ENCODE data around the gene DNPEP.

DNPEP gene

DNA sequence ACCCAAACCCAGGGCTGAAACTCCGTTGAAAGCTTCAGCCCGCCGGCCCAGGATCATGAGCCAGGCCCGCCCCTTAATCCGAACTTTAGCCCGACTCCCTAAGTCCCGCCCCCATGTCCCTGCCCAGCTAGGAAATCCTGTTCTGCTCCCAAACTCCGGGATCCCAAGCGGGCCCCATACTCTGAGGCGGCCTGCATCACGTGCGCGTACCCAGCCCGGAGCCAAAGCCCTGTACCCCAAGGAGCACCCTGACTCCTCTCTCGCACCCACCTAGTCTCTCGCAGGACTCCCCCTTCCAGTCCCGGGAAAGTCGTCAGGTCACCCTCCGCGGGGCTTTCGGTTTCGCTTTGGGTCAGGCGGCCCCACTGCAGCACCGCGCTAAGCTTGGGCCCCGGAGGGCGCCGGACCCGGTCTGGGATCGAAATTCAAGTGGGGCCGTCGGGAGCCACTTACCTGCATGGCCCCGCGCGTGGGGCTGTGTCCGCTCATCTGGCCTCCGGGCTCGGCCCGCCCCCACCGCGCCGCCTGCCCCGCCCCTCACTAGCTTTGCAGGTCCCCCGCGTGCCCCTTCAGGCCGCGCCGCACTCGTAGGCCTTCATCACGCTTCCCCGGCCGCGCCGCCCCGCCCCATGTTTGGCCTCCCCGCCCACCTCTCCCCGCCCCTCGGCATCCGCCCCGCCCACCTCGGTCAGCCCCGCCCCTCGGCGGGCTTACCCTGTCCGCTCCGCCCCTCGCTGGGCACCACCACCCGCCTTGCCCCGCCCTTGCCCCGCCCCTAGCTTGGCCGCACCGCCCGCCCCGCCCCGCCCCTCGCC, at the start of gene DNPEP:
TSS of gene DNPEP (minus strand) at position 607 of the 815 bp plus-strand sequence. CDS start at position 489, 118 bp downstream.
- peak; percentile 94 for DNase-seq

DNA sequence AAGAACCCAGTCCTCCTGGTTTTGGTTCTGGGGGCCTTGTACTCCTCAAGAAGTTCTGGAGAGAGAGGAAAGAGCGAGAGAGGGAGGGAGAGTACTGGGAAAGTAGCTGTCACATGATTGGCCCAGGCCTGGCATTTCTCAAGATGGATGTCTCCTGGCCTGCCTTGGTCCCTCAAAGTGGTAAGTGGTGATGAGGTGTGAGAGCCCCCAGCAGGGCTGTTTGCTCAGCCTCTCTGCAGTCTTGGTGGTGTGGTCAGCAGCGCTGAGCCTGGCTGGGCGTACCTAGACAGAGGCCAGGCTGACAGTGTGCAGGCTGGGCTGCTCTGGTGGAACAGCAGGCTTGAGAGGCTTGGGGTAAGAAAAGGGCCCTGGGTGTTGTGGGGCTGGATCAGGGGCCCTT, 49.4 kb upstream of the DNPEP start:
- DNase-seq: no peak

DNA sequence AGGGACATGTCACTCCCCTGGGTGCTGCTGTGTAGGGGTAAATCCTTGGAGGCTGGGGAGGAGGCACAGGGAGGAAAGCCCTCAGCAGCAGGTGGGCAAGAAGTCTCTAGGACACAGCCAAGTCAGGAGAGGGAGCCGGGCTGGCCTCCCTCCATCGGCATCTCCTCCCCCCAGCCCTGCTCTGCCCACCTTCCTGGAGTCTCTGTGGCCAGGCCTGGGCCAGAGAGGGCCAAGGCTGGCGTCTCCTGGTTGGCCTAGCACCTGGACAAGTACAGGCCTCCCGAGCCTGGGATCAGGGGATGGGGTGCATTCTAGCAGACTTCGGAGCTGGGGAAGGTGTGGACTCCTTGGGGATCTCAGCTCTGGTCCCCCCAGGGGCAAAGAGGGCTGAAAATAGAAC, 48.8 kb upstream of the DNPEP start:
- DNase-seq: no peak

DNA sequence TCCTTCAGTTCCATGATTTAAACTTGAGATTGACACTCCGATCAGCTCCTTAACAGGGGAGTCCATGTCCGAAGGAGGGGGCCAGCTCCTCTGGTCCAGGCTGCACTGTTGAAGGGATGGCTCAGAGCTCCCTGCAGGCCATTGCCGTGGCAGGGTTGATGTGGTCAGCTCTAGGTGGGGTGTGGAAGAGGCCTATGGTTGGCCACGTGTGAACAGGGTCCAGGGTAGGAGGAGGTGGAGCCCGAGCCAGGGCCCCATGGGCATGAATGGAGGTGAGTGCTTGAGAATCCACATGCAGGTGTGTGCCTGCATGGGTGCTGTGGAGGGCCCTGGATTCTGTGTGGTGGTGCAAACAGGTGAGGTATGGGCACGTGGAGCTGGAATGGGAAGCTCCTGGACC, 48.0 kb upstream of the DNPEP start:
- DNase-seq: no peak

DNA sequence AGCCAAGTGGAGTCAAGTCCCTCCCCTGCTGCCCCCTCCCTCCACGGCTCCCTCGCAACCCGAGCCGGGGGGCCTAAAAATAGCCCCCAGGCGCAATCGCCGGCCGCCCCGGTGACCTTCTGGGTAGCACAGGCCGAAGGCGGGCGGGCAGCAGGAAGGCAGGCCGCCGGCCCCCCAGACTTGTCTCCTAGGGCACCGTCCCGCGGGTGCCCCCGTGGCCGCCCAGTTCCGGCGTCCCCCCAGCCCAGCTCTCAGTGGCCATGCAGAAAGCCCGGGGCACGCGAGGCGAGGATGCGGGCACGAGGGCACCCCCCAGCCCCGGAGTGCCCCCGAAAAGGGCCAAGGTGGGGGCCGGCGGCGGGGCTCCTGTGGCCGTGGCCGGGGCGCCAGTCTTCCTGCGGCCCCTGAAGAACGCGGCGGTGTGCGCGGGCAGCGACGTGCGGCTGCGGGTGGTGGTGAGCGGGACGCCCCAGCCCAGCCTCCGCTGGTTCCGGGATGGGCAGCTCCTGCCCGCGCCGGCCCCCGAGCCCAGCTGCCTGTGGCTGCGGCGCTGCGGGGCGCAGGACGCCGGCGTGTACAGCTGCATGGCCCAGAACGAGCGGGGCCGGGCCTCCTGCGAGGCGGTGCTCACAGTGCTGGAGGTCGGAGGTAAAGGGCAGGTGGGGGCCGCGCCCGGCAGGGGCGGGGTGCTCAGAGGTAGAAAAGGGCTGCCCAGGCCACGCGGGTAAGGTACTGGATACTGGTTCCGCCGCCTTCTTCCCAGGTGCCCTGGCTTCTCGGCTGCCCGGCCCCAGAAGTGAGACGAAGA, 47.2 kb upstream of the DNPEP start, which contains the start of gene SPEG:
TSS of gene SPEG (plus strand) at position 126 of the 808 bp plus-strand sequence. CDS start at position 261, 135 bp downstream.
- DNase-seq: no peak

DNA sequence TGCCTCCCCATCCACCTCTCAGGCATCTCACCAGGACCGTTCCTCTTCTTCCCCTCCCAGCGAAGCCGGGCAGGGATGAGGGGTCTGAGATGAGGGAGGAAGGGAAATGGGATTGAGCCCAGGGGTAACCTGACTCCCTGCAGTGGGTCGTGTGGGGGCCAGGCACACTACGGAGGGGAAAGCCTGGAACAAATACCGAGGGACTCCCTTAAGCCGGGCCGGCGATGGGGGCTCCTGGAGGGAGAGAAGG, 46.7 kb upstream of the DNPEP start:
- DNase-seq: no peak

DNA sequence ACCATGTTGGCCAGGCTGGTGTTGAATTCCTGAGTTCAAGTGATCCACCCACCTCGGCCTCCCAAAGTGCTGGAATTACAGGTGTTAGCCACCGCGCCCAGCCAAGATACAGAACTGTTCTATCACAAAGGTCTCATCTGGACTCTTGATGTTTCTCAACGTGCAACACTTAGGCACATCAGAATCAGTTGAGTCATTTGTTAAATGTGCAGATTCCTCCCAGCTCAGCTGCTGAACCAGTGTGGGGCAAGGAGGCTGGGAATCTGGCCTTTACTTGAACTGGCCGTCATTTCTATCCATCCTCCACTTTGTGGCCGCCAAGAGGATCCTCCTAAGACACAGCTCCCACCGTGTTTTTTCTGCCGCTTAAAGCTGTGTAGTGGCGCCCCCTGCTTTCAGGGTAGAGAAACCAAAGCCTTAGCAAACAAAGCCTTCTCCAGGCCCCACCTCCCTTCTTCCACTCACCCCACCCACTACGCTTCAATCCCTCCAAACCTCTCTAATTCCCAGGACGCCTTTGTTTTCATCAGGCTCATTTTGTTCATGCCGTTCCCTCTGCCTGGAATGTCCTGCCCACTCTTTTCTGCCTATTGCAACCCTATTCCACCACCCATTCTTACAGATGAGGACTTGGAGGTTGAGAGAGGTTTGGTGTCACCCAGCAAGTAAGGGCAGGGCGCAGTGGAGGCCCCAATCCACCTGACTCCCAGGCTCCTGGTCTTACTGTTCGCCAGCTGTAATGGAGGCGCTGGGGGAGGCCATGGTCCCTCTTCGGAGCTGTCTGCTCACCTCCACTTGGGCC, 46.2 kb upstream of the DNPEP start:
- DNase-seq: peak; percentile 82

DNA sequence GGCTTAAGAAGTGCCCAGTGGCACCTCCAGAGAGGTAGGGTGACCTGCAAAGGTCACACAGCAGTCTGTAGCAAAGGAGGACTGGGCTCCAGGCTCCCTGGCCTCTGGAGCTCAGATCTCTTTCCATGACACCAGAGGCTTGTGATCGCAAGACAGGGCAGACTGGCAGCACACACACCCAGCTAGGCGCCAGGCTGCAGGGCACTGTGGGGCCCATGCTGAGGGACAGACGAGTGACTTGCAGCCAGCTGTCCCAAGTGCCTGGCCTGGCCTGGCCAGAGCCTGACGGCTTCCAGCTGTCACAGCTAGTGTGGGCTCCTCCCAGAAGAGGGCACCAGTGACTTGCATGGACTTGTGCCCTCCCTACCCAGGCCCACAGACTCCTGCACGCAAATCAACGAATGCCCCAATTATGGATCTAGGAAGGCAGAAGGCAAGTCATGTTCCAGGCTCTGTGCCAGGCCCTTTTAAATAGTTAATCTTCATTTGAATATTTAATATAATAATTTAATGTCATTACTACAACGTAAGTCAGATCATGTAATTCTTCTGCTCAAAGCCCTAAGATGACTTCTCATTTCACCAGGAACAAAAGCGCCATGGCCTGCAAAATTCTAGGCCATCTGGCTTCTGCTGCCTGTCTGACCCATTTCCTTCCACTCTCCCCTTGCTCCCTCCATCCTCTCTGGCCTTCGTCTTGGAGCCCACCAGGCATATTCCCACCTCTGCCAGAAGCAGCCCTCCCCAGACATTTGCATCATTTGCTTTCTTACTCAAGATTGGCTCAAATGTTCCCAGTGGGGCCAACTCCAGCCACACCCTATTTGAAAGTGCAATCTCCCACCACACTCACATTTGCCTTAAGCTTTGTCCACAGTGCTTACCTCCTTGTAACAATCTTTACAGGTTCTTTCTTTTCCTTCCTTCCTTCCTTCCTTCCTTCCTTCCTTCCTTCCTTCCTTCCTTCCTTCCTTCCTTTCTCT, 43.2 kb upstream of the DNPEP start:
- DNase-seq: peak; percentile 52

DNA sequence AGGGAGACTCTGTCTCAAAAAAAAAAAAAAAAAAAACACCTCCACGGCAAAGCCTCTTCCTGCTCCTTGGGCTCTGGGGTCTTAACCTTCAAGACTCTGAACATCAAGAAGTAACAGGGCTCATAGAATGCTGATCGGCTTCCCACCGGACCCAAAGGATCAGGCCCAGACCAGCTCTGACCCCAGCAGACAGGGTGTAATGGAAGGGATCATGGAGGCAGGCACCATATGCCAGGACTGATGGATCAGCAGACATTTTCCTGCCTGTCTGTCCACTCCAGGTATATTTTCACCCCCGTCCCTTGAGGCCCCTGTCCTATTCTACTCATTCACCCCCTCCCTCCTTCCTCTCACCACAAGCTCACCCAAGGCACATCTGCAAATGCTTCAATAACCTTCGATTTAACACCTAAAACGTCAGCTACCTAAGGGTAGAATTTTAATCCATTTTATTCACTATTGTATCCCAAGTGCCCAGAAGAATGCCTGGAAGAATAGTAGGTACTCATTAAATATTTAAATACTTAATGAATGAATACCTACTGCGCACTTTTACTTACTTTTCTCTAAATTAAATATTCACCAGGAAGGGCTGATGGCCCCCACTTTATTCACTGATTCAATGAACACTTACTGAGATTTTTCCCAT, 42.4 kb upstream of the DNPEP start:
- DNase-seq: no peak

DNA sequence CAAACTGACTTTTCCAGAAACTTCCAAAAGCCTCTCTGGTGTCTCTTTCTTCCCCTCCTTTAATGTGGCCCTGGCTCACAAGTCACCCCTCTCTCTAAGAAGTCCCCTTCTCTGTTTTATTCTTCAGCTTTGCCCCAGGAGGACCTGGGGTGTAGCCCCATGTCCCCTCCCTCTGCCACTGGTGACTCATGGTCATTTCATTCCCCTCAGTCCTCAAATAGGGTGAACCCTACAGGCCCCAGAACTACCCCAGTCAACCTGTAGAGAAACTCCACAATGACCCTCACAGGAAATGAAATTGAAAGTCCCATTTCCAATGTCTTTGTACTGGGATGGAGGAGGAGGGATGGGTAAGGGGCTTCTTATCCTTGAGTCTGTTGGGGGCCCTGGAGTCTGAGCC, 40.8 kb upstream of the DNPEP start:
- DNase-seq: no peak

DNA sequence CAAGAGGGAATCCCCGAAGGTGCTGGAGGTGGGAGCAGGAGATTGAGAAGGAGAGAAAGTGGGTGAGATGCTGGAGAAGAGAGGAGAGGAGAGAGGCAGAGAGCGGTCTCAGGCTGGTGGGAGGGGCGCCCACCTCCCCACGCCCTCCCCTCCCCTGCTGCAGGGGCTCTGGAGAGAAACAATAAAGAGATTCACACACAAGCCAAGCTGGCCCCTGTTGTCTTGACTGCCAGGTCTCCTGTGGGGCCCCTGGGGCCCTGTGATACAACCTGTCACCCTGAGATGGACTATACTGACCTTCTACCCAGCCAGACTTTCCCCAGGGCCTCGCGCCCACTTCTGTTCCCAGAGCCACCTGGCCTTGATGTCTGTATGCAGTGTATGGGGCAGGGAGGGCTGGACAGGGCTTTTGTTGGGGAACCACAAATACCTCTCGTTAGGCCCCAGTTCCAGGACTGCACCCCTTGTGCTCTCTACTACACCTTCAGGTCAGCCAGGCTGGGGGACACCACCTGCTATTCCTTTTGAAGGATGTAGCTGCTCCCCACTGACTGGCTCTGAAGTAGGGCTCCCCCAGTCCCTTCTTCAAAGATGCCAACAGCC, 38.9 kb upstream of the DNPEP start:
- no peak for DNase-seq

DNA sequence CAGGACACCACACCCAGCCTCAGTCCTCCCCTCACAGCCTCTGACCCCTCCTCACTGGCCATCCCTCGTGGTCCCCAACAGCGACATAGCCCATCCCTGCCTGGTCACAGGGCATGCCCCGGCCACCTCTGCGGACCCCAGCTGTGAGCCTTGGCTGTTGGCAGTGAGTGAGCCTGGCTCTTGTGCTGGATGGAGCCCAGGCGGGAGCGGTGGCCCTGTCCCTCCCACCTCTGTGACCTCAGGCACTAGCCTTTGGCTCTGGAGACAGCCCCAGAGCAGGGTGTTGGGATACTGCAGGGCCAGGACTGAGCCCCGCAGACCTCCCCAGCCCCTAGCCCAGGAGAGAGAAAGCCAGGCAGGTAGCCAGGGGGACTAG, 38.3 kb upstream of the DNPEP start:
- DNase-seq: no peak

DNA sequence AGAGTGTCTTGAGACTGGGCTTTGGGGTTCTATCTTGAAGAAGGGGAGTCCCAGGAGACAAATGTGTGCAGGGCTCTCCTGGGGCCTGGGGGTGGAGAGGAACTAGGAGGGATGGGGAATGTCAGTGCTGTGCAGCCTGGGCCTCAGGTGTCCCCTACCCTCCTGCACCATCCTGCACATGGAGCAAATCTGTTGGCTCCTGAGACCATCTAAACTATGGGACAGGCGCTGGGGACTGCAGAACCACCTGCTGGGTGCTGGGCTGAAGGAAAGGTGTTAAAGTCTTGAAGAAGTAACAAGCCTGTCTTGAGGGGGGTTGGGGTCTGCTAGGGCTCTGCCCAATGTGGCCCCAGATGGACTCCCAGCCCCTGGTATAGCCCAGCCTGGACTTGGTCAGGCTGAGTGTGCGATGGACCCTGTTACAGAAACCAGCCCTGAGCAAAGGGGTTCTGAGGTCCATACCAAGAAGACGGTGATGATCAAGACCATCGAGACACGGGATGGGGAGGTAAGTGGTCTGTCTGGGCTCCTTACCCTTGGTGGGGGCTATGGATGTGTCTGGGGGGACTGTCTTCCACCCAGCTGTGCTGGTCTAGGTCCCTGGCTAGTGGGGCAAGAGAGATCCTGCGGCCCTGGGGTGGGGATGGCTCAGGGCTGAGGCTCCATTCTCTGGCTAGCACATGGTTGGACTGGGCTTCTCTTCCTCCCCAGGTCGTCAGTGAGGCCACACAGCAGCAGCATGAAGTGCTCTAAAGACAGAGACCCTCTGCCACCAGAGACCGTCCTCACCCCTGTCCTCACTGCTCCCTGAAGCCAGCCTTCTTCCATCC, 37.7 kb upstream of the DNPEP start:
- DNase-seq: no peak

DNA sequence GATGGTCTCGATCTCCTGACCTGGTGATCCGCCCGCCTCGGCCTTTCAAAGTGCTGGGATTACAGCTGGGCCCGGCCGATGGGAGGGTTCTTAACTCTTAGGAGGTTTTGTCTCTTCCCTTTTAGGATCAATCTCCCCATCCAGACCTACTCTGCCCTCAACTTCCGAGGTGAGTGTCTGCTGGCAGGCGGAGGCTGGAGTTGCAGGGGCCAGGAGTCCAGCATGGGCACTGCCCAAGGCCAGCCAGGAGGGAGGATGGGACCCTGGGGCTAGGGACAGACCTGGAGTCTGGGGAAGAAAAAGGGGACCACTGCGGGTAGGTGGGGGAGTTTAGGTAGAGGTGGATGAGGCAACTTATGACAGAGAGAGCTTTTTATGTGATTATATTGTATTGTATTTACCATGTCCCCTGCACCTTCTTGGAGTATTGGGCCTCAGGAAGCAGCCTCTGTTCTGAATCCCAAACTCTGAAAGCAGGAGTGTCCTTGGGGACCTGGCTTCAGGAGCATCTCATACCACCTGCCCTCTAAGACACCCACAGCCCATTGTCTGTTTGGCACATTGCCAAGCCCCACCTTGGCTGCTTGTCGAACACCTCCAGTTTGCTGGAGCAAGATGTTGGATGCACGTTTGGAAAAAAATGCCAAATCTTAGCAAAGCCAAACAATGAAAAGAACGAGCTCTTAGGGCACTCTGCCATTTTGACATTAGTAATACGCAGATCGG, 36.1 kb upstream of the DNPEP start:
- no peak for DNase-seq

DNA sequence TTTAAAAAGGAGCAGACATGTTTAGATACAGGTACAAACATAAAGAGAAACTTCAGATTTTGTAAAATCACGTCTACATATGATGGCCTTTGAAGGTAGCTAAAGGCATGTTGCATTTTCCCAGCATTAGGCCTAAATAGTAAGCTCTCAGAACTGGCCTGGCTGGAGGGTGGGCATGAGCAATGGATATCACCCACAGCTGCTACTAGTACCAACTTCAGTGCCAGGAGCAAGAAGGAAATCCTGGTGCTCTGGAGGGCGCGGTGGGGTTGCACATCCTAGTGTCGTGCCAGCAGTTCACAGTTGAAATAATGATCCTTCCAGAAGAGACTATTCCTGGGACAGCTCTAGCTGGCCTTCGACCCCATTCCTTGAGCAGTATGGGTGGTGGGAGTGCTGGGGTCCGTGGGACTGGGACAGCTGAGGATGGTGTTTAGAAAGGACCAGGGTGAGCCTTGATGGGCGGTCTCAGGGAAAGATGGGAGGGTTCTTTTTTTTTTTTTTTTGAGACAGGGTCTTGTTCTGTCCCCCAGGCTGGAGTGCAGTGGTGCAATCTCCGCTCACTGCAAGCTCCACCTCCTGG, 35.3 kb upstream of the DNPEP start:
- DNase-seq: no peak

DNA sequence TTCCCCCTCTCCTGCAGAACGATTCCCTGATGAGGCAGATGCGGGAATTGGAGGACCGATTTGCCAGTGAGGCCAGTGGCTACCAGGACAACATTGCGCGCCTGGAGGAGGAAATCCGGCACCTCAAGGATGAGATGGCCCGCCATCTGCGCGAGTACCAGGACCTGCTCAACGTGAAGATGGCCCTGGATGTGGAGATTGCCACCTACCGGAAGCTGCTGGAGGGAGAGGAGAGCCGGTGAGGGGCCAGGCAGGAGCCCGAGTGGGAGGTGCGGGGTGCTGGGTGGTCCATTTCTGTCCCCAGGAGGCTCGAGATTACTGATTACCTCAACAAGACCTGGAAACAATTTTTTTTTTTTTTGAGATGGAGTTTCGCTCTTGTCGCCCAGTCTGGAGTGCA, 33.6 kb upstream of the DNPEP start:
- DNase-seq: no peak

DNA sequence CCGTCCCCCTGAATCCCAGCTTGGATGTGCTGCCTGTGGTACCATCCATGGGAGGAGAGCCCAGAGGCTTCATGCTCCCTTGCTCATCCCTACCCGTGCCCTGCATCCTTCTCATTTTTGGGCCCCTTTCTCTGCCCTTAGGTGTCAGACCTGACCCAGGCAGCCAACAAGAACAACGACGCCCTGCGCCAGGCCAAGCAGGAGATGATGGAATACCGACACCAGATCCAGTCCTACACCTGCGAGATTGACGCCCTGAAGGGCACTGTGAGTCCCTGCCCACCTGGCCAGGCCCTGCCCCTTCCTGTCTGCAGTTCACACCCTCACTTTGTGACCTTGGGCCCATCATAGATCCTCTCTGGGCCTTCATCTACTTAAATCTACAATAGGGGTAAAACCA, 33.0 kb upstream of the DNPEP start:
- DNase-seq: no peak

DNA sequence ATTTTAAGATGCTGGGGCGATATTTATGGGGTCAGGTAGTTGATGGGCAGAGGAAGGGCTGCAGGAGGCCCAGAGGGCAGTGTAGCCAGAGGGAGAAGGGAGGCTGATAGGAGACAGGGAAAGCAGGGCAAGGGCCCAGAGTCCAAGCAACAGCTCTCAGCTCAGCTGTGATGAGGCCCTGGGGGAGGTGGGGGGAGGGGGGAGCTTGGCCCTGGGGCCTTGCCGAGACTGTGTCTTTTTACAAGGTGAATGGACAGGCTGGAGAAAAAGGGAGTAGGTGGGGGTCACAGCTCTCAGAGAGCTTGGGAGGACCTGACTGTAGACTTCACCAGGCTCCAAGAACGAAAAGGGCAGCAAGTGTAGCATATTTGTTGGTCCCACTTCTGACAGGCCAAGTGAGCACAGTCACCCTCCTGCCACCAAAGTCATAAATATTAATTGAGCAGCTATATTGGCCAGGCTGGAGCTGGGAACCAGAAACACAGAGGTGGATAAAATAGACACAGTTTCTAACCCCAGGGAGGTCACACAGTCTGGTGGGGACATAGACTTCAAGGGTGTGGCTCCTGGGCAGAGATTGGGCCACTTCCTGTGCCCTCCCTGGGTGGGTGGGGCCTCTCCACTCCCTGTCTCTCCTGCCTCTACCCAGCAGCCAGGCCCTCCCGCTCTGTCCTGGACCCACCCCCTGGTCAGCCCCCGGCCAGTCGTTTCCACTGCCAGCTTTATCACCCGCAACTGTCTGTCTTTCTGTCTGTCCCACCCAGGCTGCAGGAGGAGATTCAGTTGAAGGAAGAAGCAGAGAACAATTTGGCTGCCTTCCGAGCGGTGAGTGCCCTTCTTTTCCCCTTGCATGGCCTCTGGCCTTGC, 31.9 kb upstream of the DNPEP start:
- peak; percentile 87 for DNase-seq

DNA sequence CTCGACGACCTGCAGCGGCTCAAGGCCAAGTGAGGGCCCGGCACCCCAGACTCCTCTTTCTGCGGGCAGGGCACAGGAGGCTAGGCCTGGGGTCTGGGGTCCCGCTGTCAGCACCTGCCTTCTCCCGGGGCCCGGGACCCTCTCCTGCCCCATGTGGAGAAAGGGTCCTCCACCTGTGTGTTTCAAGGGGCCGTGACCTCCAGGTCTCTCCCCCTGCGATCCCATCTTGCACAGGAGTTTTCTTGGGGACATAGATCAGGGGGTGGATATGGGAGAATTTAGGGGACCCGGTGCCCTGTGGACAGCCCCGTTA, 31.3 kb upstream of the DNPEP start:
- no peak for DNase-seq
